HG03460 (cell line): ENCODE data around the gene EBF3.

Source experiments
- ATAC-seq: cut with Tn5 transposase; IDR thresholded peaks from one replicate; pipeline ENCODE4 v1.9.1; 2021; ENCODE audit not compliant: unreplicated experiment

The EBF3 gene

DNA sequence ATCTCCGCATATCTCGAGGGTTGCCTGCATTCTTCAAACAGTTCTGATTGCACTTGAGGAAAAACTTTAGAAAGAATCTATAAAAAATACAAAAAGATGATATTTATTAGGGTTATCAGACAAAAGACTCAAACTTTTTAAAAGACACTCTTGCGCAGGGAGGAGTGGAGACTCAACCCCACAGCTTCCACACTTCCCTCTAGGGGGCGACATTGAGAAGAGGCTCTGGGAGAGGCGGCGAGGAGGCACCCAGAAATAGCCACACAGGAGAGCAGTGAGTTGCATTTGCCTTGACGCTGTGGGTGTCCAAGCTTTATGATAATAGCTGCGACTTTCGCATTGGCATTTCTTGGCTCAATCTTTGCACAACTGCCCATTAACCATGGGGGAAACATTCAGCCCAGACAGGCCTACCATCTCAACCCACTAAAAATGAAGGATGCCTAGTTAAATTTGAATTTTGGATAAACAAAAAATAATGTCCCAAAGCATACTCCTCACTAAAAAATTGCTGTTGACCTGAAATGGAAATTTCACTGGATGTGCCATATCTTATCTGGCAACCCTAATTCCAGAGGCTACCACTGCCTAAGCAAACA lies 86.2 kb downstream of the EBF3 start:
- no peak for ATAC-seq

DNA sequence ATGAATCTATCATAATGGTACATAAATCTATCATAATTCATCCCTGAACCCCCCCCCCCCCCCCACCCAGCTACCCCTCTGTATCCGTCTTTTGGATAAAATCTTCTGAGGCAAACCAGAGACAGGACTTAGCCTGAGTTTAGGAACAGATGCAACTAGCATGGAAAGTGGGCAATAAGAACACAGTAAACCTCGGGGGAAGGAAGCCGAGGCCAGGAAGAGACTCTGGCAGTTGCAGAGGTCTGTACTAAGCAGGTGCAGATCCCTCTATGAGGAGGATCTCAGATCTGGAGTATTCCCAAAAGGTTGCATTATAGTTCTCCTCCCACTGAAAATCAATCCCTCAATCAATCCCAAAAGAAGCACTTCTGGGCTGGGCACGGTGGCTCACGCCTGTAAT lies 87.2 kb downstream of the EBF3 start:
- ATAC-seq, result no peak

DNA sequence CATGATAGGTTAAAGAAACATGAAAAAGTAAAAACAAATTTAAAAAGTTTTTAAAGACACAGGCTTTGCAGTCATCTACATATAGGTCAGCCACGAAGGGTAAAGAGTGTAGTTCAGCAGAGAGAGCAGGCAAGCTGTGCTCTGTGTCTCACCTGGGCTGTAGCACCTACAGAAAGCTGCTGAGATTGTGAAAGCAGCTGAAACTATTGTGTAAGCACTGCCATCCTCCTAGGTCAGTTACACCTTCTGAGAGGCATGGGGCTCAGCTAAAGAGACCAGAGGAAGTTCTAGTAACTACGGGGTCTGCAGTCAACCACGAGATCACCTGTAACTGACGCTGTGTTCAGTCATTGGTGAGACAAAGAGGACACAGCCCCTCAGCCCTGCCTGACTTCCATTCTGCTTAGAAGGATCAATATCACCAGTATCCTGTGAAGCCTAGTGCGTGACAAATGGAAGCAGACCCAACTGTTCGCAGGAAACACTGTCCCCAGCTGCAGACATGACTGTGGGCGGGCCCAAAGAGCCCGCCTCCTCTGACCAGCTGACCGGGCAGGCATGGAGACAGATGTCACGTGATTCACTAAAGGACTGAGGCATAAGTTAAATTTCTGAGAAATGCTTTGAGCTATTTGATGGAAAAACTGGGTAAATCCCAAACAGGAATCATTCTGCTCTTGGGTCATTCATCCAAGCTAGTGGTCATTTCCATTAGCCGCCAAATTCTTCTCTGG lies 87.9 kb downstream of the EBF3 start:
- ATAC-seq, result no peak

GRCh38 chr10:129873351-129873750 lies 90.7 kb downstream of the EBF3 start:
- ATAC-seq, result no peak

- no peak for ATAC-seq
Measured at GRCh38 chr10:129871966-129872365, 92.1 kb downstream of the EBF3 start.

DNA sequence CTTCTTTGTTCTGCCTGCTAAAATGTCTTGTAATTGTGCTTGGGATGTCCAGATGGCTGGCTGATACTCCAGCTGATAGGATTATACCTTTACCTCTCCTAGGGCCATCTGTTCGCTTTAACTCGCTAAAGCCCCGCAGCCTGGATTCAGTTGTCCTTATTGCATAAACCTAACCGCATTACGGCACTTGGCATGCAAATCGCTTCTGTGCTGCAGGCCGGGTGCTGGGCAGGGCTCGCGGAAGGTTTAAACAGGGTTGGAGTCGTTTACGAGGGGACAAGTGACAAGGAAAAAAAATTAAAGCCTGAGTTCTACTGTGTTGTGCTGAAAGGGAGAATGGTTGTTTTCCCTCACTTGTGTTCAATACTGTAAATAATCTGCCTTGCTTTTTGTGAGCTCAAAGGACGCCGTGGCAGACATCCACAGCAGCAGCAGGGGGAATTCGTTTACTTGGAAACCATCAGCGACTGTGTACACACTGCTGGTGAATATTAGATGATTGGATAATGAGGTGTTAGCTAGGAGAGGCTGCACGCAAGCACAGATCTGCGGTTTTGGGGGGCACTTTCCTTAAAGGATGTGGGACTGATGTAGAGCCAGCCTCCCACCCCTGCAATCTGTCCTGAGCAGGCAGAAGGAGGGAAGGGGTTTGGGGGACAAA lies 93.0 kb downstream of the EBF3 start:
- no peak for ATAC-seq

GRCh38 chr10:129870474-129870757 lies 93.7 kb downstream of the EBF3 start:
- ATAC-seq, result no peak

DNA sequence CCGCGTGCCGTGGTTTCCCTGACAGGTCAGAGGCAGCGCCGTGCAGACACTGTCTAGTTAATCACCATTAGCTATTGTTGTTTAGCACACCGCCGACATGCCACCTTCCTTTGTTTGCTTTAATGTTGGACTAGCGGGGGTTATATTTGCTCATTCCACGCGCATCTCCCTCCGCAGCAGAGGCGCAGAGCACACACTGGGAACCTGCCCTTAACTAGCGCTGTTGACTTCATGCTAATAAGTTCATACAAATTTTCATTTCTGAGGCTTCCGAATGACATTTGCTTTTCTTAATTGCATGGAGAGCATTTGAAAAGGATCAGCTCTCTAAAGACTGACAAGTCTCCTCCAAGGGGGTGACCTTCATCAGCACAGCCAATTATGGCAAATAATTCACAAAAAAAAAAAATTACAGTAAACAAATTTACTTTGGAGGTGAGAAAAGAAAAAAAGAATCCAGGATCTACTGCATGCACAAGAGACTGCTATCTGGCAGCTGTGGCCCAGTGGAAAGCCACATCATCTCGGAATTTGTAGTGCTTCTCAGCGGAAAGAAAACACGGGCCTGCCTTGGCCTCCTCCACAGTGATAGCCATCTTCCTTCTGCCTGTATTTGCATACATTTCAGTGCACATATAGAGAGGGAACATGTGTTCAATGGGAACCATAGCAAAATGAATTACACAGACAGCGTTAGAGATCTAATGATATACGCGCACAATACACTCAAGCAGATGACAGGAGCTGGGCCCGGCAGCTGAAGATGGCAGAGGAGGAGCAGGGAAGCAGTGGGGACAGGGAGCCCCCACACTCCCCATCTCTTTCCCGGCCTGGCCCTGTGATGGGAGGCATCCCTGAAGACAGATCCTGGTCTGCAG lies 94.2 kb downstream of the EBF3 start:
- no peak for ATAC-seq

DNA sequence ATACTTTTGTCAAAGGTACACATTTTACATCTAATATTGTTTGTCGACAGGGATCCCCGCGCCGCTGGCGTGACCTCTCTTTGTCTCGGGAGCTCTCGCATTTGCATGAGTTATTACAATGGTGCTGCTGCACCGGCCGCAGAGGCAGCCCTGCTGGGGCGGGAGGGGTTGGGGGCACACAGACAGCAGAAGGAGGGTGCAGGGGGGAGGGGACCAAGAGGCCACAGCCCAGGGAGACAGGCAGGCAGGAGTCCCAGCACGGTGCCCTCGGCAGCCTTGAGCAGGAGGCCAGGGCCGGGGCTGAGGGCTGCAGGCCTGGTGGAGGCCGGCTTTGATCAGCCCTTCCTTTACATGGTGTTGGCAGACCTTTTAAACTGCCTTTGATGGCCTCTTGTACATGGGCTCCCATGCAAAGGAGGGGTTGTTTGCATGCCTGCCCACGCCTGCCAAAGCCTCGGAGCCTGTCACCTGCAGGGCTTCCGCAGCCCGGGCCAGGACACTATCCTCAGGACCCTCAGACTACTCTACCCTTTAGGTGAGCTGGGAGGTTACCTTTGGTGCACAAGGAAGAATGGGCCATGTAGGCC lies 95.5 kb downstream of the EBF3 start:
- no peak for ATAC-seq

GRCh38 chr10:129867631-129868179 lies 96.4 kb downstream of the EBF3 start:
- ATAC-seq, result no peak

DNA sequence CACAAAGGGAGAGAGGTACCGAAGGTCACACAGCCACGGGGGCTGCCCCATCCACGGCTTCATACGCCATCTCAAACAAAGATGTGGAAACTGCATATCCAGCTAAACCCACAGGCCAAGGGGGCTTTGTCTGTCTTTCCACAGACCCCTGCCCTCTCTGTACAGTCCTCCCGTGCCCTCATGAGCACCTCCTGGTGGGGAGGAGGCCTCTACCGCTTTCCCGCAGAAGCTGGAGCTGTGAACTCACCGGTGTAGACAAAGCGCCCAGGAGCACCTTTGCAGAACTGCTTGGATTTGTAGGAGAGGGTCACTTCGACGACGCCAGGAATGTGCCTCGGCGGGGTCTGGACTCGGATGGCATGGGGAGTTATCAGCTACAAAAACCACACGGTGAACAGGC lies 97.2 kb downstream of the EBF3 start:
- no peak for ATAC-seq

DNA sequence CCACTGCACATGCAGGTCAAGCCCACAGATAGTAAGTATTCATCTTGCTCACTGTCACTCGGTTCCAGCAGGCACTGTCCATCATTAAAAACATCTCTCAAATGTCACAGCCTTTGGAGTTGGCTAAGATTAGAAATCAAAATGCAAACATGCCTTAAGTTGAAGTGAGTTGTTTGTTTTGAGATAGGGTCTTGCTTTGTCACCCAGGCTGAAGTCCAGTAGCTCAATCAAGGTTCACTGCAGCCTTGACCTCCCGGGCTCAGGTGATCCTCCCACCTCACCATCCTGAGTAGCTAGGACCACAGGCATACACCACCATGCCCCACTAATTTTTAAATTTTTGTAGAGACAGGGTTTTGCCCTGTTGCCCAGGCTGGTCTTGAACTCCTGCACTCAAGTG lies 98.1 kb downstream of the EBF3 start:
- ATAC-seq, result no peak

DNA sequence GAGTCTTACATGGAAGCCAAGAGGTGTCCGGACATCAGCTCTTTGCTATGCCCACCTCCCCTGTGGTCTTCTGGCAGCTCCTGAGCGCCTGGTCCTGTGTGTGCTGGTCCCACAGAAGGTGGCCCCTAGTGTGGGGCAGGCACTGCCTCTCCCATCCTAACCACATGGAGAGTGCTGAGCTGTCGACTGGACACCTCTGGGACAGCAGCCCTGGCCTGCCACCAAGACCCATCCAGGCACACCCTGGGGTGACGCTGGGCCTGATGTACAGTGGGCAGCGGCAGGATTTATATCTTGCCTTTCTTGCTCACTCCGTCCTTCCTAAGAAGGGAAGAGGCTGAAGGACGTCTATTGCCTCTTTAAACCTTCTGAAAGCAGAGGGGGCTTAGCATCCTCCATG lies 98.7 kb downstream of the EBF3 start:
- ATAC-seq, result no peak

DNA sequence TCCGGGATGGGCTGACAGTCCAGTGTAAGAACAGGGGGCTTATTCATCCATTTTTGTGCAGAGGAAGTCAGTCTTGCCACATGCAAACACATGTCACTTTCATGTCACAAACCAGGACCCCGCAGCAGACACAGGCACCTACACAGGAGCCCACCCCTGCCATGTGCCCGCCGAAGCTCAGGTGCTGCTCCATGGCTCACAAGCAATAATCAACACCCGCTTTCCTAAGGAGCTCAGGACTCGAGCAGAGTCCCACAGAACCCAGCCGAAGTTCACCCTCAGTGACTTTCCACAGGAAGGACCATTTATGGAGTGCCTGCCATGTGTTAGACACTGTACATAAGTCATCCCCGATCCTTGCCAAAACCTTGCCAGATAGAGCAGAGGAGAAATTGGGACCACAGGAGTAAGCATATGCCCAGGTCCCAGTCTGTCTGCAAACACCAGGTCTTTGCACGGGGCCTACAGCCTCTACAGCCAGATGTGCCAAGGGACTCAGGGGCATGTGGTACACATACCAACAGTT lies 99.4 kb downstream of the EBF3 start:
- no peak for ATAC-seq

GRCh38 chr10:129864082-129864481 lies 100.0 kb downstream of the EBF3 start:
- ATAC-seq, result no peak

DNA sequence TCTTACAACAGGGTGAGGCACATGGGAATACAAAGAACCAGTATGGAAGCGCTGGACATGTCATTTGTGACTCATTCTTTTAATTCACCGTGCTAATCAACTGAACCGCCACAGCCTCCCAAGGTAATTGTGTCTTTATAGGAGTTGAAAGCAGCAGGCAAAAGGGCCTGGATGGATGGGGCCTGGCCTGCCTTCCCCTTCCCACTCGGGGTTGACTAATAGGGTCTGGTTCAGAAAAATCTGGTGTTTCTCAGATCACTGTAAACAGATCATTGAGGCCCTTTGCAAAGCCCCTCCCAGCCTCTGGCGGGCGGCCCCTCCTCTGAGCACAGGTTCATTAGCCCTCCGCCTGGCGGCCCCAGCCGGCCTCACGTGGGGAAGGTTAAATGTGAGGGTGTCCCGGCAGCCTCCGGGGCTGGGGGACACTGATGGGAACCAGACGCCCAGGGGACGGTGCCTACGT lies 100.8 kb downstream of the EBF3 start:
- ATAC-seq, result no peak

DNA sequence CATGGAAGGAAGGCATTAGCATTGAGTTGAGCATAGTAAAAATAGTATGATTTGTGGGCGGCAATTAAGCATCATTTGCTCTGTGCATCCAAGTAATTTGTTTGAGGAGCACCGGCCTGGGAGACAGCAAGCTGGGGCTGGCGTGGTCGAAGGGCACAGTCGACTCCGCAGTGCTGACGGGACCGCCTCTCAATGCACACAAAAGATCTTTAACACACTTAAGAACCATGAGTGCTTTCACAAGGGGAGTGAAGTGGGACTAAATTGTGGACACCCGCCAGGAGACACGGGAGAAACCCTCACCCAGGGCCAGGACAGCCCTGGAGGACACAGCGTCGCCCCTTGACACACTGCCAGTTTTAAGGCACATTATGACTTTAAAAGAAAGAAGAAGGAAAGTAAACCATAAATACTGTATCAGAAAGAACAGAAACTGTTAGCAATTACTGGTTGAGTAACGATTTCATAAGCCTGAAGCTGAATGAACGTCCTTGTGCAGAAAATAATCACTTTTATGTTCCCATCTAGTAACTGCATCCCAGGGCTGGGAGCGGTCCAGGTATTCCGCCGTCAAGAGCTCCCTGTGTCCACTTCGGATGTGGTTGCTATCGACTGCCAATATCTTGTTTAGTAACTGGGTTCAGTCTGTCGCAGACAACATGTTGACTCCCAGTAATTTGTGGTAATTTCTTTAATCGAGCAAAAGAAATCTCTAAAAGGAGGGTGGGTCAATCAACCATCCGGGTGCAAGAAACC lies 102.1 kb downstream of the EBF3 start:
- no peak for ATAC-seq

DNA sequence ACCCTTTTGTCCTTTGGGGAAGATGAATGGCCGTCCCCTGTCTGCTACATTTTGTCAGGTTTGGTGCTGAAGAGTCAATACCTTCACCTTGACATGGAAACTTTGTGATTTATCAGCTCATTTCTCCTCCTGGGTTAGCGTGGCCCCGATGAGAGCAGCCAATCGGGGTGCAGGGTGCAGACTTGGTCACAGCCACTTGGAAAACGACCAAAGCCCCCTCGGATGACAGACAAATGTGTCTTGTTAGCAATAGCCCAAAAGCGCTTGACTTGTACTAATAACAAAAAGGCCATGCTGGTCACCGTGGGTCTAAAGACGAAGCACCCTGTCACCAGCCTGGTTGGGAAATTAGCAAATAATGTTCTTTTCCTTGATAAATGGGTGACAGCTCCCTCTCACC lies 103.7 kb downstream of the EBF3 start:
- ATAC-seq, result no peak

DNA sequence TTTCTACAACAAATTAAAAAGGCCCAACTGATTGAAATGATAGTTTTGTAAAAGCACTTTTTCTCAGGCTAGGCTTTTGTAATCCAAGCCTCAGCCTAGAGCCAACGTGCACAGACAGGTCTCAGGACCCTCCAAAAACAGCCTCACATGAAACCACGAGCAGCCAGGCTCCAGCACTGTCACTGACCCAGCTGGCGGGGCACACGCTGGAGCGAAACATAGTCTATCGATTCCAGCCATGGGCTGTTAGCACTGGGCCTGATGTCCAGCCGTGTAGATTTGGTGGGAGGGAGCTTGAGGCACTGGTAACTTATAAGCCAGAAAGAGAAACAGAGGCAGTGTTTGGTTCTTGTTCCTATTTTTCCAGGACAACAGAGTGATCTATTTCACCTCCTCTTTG lies 104.5 kb downstream of the EBF3 start:
- ATAC-seq, result no peak
